ENCODE results near the gene KCNIP1. TPM values are rescaled to one million over a fixed set of nuclear protein-coding genes. Genes with fewer than 3 reads are reported as not detected.

The KCNIP1 gene
- total and polyA plus RNA-seq, 9 of the 15 experiments (the other 6 are each of a cell fraction or from before 2014, with no cell fraction given): not detected

DNA sequence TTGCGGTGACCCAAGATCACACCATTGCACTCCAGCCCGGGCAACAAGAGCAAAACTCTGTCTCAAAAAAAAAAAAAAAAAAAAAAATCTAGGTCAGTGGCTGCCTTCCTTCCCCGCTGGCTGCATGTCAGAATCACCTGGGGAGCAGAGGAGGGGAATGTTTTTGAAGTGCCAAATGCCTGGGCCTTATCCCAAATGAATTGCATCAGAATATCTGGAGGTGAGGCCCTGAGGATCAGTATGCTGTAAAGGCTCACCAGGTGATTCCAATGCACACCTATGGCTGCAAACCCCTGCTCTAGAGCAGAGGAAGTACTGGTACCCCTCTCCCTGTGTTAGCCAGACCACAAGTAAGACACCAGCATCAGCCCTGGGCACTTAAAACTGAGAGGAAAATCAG, 235.0 kb downstream of the KCNIP1 start (continued):
- TF ChIP-seq HNRNPH1 (optimal IDR thresholded peaks at IDR 0.05; ENCODE audit: low read depth, low read length): no peak
- TF ChIP-seq NCOR1 (IDR thresholded peaks at IDR 0.05): no peak
- no peak for TF ChIP-seq GTF2A2 (tag; IDR thresholded peaks at IDR 0.05)
- no peak for TF ChIP-seq MITF (IDR thresholded peaks at IDR 0.05)
- TF ChIP-seq, protein P1, sequence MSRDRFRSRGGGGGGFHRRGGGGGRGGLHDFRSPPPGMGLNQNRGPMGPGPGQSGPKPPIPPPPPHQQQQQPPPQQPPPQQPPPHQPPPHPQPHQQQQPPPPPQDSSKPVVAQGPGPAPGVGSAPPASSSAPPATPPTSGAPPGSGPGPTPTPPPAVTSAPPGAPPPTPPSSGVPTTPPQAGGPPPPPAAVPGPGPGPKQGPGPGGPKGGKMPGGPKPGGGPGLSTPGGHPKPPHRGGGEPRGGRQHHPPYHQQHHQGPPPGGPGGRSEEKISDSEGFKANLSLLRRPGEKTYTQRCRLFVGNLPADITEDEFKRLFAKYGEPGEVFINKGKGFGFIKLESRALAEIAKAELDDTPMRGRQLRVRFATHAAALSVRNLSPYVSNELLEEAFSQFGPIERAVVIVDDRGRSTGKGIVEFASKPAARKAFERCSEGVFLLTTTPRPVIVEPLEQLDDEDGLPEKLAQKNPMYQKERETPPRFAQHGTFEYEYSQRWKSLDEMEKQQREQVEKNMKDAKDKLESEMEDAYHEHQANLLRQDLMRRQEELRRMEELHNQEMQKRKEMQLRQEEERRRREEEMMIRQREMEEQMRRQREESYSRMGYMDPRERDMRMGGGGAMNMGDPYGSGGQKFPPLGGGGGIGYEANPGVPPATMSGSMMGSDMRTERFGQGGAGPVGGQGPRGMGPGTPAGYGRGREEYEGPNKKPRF (IDR thresholded peaks at IDR 0.05; ENCODE audit: low read depth, low read length): no peak

DNA sequence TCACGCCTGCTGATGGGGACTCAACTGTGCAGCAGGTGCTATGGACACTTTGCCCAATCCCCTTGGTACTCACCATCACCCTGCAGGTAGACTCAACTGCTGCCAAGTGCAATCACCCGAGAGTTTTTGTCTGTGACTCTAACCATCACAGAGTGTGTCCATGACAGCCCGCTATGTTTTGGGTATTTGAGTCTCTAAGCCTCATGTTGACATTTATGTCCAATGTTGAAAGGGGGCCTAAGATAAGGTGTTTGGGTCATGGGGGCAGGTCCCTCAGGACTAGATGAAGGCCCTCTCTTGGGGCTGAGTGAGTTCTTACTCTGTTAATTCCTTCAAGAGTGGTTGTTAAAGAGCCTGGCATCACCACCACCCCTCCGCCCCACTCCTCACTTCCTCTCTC, 235.6 kb downstream of the KCNIP1 start:
- in situ Hi-C loops (cut with MboI) (no loop called here), intact Hi-C loops (cut with micrococcal nuclease) (no loop called here)
- WGBS (ENCODE audit: insufficient coverage, low coverage, missing lambda C conversion rate): 0% methylated on average over 4 of the region's 4 CpGs
- ChIA-PET POLR2A (interaction anchor here (0.7 kb wide), 1 partner anchor 1069 kb away, joined by 3 read pairs; no protein-coding TSS in a partner anchor), CTCF (ENCODE audit: low intra/inter-chr PET ratio) (no interaction called here)
- H3K27me3 ChIP-seq (ENCODE audit: control insufficient read depth in 2 of 2, insufficient read depth in 2 of 2, low read length in 2 of 2): no peaks in the 10 kb centered on the region; a peak in 1 of 5 replicates
- H3K4me3 ChIP-seq: no peak overlapping the region
- TF ChIP-seq HMG20A (CRISPR knock-in tag; conservative IDR thresholded peaks at IDR 0.05) (no peak), MAFK (IDR thresholded peaks at IDR 0.05; ENCODE audit: low read length) (no peak), ZNF436 (CRISPR knock-in tag; IDR thresholded peaks at IDR 0.05) (no peak)
- H2AFZ ChIP-seq (ENCODE audit: low read depth, low read length): no peak overlapping the region
- FAIRE-seq (no peak), ATAC-seq (no peak), DNase-seq (ENCODE audit: extremely low read depth in 1 of 4, low spot score in 3 of 4) (no peak)
- peaks cover 0 to 6% of the 10 kb centered on the region in 2 experiments; a peak in 1 of 5 replicates for H3K4me1 ChIP-seq (replicated peaks in 1 of 2; ENCODE audit: control insufficient read depth in 2 of 2, insufficient read depth in 2 of 2, low read length in 2 of 2)
- no peak overlapping the region for H3K9ac ChIP-seq (ENCODE audit: insufficient read depth in 1 of 2, low read depth in 2 of 2, low read length in 2 of 2)
- no peaks in the 10 kb centered on the region for H3K36me3 ChIP-seq (ENCODE audit: control insufficient read depth, insufficient read depth, low read length)
- no peak overlapping the region for H3K27ac ChIP-seq (ENCODE audit: extremely low read depth, low read depth, low read length)
- H3K9me1 ChIP-seq (ENCODE audit: control insufficient read depth, insufficient read depth, low read length): no peaks in the 10 kb centered on the region
- H3K4me2 ChIP-seq (ENCODE audit: insufficient read depth, low read length): no peak overlapping the region
- no peaks in the 10 kb centered on the region for H3K79me2 ChIP-seq (ENCODE audit: control insufficient read depth, insufficient read depth, low read length)
- BruUV-seq (replicated peaks): no TSS peak
- H4K20me1 ChIP-seq (replicated peaks; ENCODE audit: control insufficient read depth, insufficient read depth, low read length): no peaks in the 10 kb centered on the region; the same call in 1 of the 2 replicates
- H3K9me3 ChIP-seq (replicated peaks; ENCODE audit: control insufficient read depth, insufficient read depth, low read depth, low read length): no peaks in the 10 kb centered on the region
